GM10266 (cell line): ENCODE data around the gene CDV3.
"Not testable (repeated sequence)": the region's sequence is repeated elsewhere in the genome, so short reads cannot be mapped to it uniquely, and the experiment has no call there.

Source experiments
- DNase-seq: peaks from one replicate; pipeline ENCODE4 v3.0.0; 2012; ENCODE audit errors: extremely low spot score
- TF ChIP-seq, protein P1 (sequence below): IDR thresholded peaks from 2 replicates; pipeline ENCODE4 v1.5.1; 2012; ENCODE audit warnings: mild to moderate bottlenecking, low read depth; ENCODE audit not compliant: control insufficient read depth, insufficient read depth; ENCODE audit errors: missing control alignments

The CDV3 gene

DNA sequence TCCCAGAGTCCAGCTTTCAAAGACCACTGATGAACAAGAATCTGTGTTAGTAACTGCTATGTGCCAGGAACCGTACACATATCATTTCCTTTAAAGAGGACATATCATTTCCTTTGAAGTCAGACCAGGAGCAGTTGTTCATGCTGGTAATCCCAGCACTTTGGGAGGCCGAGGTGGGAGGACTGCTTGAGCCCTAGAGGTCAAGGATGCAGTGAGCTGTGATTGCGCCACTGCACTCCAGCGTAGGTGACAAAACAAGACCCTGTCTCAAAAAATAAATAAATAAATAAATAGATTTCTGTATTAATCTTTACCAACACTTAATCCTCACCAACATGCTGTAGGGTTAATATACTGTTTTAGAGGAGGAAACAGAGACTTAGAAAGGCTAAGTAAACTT is 23.9 kb upstream of the CDV3 start:
- TF ChIP-seq, protein P1, sequence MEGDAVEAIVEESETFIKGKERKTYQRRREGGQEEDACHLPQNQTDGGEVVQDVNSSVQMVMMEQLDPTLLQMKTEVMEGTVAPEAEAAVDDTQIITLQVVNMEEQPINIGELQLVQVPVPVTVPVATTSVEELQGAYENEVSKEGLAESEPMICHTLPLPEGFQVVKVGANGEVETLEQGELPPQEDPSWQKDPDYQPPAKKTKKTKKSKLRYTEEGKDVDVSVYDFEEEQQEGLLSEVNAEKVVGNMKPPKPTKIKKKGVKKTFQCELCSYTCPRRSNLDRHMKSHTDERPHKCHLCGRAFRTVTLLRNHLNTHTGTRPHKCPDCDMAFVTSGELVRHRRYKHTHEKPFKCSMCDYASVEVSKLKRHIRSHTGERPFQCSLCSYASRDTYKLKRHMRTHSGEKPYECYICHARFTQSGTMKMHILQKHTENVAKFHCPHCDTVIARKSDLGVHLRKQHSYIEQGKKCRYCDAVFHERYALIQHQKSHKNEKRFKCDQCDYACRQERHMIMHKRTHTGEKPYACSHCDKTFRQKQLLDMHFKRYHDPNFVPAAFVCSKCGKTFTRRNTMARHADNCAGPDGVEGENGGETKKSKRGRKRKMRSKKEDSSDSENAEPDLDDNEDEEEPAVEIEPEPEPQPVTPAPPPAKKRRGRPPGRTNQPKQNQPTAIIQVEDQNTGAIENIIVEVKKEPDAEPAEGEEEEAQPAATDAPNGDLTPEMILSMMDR, result no peak
- no peak for DNase-seq

DNA sequence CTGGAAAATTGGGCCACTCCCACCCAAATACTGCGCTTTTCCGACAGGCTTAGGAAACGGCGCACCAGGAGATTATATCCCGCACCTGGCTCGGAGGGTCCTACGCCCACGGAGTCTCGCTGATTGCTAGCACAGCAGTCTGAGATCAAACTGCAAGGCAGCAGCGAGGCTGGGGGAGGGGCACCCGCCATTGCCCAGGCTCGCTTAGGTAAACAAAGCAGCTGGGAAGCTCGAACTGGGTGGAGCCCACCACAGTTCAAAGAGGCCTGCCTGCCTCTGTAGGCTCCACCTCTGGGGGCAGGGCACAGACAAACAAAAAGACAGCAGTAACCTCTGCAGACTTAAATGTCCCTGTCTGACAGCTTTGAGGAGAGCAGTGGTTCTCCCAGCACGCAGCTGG is 21.9 kb upstream of the CDV3 start:
- DNase-seq, result not testable (repeated sequence)

DNA sequence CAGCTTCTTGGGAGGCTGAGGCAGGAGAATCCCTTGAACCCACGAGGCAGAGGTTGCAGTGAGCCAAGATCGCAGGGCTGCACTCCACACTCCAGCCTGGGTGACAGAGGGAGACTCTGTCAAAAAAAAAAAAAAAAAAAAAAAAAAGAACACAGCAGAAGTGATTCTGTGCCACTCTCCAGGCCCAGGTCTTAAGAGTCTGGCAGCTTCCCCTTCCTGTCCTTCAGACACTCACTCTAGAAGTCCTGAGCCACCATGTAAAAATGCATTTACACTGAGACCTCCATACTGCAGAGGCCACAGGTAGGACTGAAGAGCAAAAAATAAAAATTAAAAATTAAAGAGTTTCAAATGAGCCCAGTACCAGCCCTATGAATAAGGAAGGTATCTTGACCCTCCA is 11.8 kb upstream of the CDV3 start:
- DNase-seq, result no peak
- TF ChIP-seq, protein P1, result no peak

DNA sequence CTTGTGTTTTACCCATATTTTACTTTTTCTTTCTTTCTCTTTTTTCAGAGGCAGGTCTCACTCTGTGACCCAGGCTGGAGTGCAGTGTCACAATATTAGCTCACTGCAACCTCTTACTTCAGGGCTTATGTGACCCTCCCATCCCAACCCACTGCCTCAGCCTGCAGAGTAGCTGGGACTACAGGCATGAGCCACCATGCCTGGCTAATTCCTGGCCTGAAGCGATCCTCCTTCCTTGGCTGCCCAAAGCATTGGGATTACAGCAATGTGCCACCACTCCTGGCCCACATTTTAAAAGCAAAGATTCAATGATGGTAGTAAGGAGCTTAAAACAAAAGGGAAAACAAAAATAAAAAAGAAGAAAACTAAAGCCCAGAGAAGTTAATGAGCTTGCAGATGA is 11.1 kb upstream of the CDV3 start:
- DNase-seq, result no peak
- TF ChIP-seq, protein P1, result no peak

DNA sequence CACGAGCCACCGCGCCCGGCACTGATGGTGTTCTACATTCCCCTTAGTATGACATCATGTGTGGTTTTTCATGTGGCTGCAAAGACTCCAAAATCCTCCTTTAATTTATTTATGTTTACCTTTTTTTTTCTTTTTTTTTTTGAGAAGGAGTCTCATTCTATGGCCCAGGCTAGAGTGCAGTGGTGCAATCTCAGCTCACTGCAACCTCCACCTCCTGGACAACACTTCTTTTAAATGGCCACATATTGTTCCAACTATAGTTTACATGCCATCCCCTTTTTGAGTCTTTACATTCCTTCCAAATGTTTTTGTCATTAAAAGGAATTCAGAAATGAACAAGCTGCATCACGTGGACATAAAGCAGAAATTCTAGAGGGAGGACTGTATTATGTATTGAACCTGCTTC is 10.3 kb upstream of the CDV3 start:
- TF ChIP-seq, protein P1, result no peak
- DNase-seq, result no peak

DNA sequence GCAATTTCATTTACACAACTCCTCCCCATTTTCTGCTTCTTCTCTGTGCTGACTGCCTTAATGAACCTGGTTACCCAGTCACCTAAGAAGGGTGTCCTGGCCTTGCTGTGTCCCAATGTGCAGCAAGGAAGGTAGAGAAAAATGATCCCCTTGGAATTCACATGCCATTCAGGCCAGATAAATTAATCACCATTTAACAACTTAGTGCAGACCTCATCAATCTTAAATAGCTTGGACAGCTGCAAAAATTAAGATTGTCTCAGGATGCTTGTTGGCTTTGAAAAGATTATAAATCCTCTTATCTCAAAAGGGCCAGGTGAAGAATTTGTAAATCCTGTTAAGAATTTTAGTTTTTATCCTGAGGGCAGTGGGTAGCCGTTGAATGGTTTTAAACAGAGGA is 9.7 kb upstream of the CDV3 start:
- DNase-seq, result no peak
- TF ChIP-seq, protein P1, result no peak

DNA sequence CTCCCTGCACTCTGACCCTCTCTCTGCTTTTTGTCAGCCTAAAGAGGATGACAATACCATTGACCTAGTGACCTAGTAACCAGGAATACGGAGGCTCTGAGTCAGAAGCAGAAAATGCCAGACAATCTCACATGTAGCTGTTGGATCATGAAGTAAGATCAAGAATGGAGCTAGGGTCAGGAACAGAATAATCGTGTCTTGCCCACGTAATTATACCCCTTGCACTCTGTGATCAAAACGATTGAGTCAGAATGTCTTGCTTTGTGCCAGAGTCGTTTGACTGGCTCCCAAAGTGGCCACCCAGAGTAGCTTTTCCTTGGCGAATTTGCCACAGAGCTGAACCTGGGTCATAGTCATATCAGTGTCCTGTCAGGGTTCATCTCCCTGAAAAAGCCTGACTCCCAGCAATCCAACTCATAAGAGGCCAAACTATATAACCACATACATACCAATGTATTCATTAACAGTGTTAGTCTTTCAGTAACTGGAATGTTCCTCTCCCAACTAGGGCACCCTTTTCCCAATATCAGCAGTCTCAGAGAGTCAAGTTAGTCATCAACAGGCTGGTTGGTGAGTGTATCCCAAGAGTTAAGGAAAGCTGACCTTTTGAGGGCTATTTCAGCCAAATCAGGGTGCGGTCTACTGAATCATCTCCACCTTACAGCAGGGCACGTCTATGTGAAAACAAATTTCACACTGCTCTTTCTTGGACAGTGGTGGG is 5.0 kb upstream of the CDV3 start:
- no peak for DNase-seq
- TF ChIP-seq, protein P1, result no peak
